HG02678 (cell line): ENCODE results near the gene RND1.
A peak's percentile ranks its signal among the peaks of the same experiment; 100 is the strongest.
"Not testable (repeated sequence)": the region's sequence is repeated elsewhere in the genome, so short reads cannot be mapped to it uniquely, and the experiment has no call there.

Source experiments
- ATAC-seq: cut with Tn5 transposase; IDR thresholded peaks from one replicate; pipeline ENCODE4 v1.9.1; 2021; ENCODE audit warnings: mild to moderate bottlenecking, moderate library complexity; ENCODE audit not compliant: unreplicated experiment

The RND1 gene

DNA sequence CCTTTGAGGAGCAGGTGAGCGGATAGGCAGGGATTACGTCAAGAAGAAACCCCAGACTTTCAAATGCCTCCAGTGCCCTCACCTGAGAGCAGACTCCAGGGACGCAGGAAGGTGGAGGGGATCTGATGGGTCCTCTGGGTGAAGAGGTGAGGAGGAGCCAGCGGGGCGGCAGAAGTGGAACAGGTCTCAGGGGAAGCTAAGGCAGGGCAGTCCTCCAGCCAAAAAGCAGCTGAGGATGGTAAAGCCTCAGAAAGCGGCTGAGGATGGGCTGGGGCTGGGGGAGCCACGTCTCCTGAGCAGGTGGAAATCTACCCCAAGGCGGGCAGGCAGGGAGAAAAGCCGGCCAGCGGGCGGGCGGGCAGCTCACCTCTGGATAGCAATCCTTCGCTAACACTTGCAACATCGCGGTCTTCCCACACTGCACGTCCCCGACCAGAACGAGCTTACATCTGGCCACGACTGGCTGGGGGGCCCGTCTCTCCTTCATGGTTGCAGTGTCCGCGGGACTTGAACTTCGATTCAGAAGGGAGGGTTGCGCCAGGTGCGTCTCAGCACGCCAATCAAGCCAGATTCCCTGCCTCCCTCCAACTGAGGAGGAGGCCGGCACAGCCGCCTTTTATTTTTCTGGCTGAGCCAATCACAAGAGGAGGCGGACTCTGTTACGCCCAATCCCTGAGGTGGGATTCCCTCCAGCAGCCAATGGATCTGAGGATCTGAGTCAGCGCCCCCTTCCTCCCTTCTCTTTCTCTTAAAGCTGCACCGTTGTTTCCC lies at the start of gene RND1:
Gene RND1 (minus strand): TSS at position 590 of the 771 bp plus-strand sequence. CDS start 103 bp downstream, at position 487.
- ATAC-seq: peak; percentile 93

- ATAC-seq: no peak
Measured at GRCh38 chr12:48910196-48910595, 44.5 kb upstream of the RND1 start.

DNA sequence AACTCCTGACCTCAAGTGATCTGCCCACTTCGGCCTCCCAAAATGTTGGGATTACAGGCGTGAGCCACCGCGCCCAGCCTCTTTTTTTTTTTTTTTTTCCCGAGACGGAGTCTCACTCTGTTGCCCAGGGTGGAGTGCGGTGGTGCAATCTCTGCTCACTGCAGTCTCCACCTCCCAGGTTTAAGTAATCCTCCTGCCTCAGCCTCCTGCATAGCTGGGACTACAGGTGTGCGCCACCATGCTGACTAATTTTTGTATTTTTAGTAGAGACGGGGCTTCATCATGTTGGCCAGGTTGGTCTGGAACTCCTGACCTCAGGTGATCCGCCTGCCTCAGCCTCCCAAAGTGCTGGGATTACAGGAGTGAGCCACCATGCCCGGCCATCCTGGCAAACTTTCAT lies 44.0 kb upstream of the RND1 start:
- not testable (repeated sequence) for ATAC-seq

DNA sequence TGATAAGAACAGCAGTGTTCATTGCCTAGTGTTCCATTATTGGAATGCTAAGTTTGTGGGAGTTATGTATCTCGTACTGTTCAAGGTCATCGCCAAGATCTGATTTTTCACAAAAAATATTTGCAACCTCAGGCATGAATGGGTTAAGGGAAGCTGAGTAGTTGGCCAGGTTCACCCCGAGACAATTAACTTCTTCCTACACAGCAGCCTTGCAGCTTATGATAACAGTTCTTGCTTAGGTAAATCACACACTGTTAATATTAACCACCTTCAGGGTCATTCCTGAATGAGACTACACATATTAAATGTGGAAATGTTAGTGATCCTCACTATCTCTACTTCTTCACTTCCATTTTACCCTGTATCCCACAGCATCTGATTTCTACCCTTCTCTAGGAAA lies 41.6 kb upstream of the RND1 start:
- no peak for ATAC-seq

DNA sequence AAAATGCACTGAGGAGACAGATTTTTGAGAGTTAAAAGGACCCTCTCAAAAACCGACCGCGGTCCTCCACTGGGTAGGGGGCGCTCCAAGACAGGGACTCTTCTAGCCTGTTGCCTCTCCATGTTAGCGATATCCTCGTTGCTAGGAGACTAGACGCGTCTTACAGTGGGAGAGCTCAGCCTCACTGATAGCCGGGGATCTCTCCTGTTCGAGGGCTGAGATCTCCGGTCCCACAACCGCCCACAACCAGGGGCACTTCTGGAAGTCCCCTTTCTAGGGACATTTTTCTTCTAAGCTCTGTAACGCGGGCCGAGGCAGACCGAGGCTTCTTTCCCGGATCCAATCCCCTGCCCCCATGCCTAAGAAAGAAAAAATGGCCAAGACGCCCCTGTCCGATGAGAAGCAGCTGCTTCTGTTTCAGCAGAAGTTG lies 38.3 kb upstream of the RND1 start:
- peak; percentile 89 for ATAC-seq

DNA sequence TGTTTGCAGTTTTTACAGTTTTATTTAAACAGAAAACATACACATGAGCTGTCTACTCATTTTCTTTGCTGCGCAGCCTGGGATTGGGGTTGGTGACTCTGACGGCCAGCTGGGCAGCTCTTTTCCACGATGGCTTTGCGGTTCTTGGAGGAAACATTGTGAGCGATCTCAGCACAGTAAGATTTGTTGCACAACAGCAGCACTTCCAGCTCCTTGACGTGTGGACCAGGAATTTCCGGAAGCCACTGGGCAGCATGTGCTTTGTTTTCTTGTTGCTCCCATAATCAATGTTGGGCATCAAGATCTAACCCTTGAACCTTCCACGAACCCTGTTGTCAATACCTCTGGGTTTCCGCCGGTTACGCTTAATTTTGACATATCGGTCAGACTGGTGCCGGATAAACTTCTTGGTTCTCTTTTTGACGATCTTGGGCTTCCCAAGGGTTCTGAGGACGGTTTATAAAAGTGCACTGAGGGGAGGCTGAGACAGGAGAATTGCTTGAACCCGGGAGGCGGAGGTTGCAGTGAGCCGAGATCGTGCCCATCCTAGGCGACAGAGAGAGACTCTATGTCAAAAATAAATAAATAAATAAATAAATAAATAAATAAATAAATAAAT lies 37.8 kb upstream of the RND1 start:
- no peak for ATAC-seq

DNA sequence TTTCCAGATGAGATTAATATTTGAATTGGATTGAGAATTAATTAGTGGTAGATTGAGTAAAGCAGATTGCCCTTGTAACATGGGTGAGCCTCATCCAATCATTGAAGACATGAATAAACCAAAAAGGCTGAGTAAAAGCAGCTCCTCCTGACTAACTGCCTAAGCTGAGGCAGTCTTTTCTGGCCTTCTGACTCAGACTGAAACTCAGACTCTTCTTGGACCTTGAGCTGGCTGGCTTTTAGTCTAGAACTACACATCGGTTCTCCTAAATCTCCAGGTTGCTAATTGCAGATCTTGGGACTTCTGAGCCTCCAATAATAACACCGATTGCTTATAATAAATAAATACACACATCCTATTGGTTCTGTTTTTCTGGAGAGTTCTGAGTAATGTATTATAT lies 35.6 kb upstream of the RND1 start:
- no peak for ATAC-seq

- no peak for ATAC-seq
Measured at GRCh38 chr12:48899651-48900050, 34.0 kb upstream of the RND1 start.

- ATAC-seq: no peak
Measured at GRCh38 chr12:48894271-48894670, 28.6 kb upstream of the RND1 start.

DNA sequence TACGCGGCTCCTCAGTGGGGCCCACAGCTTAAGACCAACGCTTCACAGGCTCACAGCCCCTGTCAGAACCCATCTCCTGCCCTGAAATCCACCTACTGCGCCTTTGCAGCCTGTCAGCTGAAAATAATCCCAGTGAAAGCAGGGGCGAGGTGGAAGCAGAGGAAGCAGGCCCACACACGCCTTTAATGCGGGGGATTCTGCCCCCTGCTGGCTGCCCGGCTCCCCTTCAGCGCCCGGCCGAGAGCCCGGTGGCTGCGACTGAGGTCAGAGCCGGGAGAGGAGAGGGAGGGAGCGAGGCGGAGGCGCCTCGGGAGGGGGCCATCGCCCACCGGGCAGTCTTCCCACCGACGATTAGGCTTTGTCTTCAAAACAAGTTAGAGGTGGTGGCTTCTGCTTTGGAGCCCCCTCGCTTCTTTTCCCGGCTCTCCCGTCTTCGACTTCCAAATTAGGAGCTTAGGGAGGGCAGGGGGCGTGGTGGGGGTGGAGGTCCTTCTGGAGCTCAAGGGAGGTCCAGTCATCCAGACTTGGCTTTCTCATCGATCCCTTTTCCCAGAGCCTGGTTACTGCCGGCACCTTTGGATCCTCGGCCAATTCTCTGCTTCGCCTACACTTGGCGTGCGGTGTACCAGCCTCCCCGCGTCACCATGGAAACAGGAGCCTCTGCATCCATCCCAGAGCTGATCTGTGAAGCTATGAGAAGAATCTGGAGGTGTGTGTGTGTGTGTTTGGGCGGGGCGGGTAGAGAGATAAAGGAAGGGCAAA lies 25.2 kb upstream of the RND1 start:
- peak; percentile 53 for ATAC-seq

DNA sequence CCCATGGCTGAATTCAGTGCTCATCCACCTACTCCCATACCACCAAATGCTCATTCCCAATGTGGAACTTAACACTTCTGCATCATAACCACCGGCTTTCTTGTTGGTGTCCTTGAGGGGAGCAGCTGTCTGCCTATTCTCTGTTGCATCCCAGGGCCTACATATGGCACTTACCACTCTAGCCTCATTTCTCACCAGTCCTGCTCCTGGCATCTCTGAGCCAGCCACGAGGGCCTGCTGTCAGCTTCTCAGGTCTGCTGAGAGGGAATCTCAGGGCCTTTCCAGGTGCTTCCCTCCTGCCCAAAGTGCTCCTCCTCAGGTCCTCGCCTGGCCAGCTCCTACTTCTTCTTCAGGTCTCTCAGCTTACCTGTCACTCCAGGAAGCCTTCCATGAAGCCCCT lies 24.0 kb upstream of the RND1 start:
- ATAC-seq: no peak

- no peak for ATAC-seq
Measured at GRCh38 chr12:48883305-48884161, 17.9 kb upstream of the RND1 start.

- ATAC-seq: no peak
Measured at GRCh38 chr12:48882972-48883304, 17.3 kb upstream of the RND1 start.

GRCh38 chr12:48882315-48882687 lies 16.6 kb upstream of the RND1 start:
- no peak for ATAC-seq

- ATAC-seq: no peak
Measured at GRCh38 chr12:48881686-48882314, 16.1 kb upstream of the RND1 start.

DNA sequence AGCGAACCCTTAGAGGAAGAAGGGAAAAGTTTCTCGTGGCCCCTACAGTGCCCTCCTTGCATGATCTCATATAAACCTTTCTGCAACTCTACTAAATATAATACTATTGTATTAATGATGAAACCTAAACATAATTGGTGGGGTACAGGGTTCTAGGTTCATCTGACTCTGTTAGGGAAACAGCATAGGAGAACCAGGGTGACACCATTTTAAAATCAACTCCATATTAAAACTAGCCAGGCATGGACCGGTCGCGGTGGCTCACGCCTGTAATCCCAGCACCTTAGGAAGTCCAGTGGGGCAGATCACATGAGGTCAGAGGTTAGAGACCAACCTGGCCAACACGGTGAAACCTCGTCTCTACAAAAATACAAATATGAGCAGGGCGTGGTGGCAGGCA lies 15.0 kb upstream of the RND1 start:
- no peak for ATAC-seq

DNA sequence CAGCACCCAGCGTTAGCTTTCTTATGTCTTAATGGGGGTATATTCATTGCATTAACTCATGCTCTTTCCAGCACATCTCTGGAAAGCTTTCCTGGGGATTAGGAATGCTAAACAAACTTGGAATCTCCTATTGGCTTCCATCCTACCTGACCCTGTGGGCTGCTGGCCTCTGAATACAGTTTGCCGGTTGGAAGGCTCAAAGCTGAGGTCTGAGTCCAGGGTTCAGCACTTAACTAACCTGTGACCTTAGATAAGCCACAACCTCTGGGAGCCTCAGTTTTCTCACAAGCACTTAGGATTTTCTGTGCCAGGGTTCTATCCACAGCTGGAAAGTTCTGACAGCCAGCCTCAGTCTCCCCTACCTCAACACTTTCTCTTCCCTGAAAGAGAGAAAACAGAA lies 12.9 kb upstream of the RND1 start:
- ATAC-seq: no peak

- ATAC-seq: no peak
Measured at GRCh38 chr12:48875944-48876515, 10.4 kb upstream of the RND1 start.

DNA sequence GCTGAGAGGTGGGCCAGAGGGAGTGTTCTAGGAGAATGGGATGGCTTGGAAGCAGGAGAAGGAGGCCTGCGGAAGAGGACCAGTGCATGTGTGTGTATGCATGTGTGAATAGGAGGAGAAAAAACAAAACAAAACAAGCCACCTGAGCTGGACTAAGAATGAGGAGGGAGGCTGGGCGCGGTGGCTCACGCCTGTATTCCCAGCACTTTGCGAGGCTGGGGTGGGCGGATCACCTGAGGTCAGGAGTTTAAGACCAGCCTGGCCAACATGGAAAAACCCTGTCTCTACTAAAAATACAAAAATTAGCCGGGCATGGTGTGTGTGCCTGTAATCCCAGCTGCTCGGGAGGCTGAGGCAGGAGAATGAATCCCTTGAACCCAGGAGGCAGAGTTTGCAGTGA lies 7.9 kb upstream of the RND1 start:
- not testable (repeated sequence) for ATAC-seq

DNA sequence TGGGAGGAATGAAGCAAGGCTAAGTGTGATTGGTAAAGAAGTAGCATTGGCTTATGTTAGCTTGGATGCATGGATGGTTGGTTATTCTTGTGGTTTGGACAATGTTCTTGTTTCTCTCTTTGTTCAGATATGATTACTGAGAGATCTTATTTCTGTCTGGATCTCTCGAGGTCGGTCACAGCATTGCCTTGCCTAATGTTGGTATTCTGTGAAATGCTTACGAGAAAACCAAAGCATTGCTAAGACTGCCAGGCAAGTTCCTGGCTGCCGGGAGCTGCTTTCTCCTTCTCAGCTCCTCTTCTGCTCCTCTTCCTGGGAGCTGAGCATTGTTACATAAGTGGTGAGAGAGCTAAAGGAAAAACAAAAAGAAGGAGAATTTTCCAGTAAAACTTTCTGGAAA lies 7.4 kb upstream of the RND1 start:
- no peak for ATAC-seq
